ENCODE measurements around the gene HLCS.

DNA sequence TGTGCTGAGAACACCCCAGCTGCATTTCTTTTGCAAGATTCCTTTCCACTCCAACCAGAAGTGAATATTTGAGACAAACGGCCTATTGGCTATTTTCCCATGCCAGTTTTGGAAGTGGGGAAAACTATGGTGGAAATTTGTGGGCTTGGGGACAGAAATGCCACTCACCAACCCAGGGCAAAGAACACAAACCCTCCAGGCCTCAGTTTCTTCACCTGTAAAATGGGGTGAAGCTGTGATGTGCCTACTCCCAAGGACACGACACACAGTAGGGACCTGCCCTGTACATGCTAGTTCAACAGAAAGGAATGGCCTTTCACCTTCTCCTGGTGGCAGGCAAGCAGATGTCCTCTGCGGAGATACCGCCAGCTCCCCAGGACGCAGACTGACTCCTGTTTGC, 221.0 kb downstream of the HLCS start:
- TF ChIP-seq, protein P1, sequence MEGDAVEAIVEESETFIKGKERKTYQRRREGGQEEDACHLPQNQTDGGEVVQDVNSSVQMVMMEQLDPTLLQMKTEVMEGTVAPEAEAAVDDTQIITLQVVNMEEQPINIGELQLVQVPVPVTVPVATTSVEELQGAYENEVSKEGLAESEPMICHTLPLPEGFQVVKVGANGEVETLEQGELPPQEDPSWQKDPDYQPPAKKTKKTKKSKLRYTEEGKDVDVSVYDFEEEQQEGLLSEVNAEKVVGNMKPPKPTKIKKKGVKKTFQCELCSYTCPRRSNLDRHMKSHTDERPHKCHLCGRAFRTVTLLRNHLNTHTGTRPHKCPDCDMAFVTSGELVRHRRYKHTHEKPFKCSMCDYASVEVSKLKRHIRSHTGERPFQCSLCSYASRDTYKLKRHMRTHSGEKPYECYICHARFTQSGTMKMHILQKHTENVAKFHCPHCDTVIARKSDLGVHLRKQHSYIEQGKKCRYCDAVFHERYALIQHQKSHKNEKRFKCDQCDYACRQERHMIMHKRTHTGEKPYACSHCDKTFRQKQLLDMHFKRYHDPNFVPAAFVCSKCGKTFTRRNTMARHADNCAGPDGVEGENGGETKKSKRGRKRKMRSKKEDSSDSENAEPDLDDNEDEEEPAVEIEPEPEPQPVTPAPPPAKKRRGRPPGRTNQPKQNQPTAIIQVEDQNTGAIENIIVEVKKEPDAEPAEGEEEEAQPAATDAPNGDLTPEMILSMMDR (conservative IDR thresholded peaks at IDR 0.05 in 1 of 2, IDR thresholded peaks at IDR 0.05 in 1 of 2; ENCODE audit: low read depth in 1 of 2, low read length in 2 of 2), result no peak
- TF ChIP-seq EZH2 (IDR thresholded peaks at IDR 0.05; ENCODE audit: low read length, missing control alignments), result no peak
